ENCODE data around the gene ACAP2.
"Not testable (repeated sequence)": the region's sequence is repeated elsewhere in the genome, so short reads cannot be mapped to it uniquely, and the experiment has no call there.

Gene ACAP2

DNA sequence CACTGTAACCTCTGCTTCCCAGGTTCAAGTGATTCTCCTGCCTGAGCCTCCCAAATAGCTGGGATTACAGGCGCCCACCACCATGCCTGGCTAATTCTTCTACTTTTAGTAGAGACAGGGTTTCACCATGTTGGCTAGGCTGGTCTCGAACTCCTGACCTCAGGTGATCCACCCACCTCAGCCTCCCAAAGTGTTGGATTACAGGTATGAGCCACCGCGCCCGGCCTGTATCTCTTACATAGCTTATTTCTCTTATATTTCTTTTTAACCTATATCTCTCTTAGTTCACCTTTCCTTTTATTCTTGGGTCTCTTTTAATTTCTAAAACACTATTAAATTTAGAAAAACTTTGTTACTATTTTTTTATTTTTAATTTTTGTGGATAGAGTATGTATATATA is 213.9 kb downstream of the ACAP2 start:
- 88 to 100% methylated on average over 4 to 5 of the region's 5 CpGs for WGBS, 2 experiments (ENCODE audit: insufficient coverage in 2 of 2)
- H3K4me1 ChIP-seq (ENCODE audit: control insufficient read depth, insufficient read depth, low read length, poor library complexity, severe bottlenecking); H3K9me3 ChIP-seq (ENCODE audit: control insufficient read depth, low read length); H3K27ac ChIP-seq (ENCODE audit: low read depth, low read length, severe bottlenecking); H3K4me3 ChIP-seq (ENCODE audit: extremely low read depth, insufficient read depth, low read length, poor library complexity, severe bottlenecking): not testable (repeated sequence)
- H3K36me3 ChIP-seq (ENCODE audit: control insufficient read depth, insufficient read depth, low read length) = peaks cover 25% of the 10 kb centered on the region

DNA sequence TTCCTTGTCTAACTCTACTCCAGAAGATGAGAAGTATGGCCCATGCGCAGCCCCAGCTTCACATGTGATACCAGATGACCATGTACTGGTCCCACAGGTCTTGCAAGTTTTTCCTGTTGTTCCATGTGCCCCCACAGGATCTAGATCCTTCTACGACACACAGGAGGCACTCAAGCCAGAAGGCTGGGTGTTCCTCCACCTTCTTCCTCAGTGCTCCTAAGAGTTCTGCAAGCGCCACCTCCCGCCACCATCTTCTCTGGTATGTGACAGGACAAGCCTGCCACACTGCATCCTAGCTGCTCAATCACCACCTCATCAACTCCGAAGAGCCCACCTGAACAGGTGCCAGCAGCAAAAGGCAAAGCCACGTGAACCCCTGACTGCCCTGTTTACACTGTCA is 214.9 kb downstream of the ACAP2 start:
- no peaks in the 10 kb centered on the region for H3K4me1 ChIP-seq (ENCODE audit: control insufficient read depth, insufficient read depth, low read length, poor library complexity, severe bottlenecking)
- H3K4me3 ChIP-seq (ENCODE audit: extremely low read depth, insufficient read depth, low read length, poor library complexity, severe bottlenecking) = no peak overlapping the region
- no peak overlapping the region for H3K27ac ChIP-seq (ENCODE audit: low read depth, low read length, severe bottlenecking)
- peaks cover 25% of the 10 kb centered on the region for H3K36me3 ChIP-seq (ENCODE audit: control insufficient read depth, insufficient read depth, low read length)
- WGBS, 2 experiments (ENCODE audit: insufficient coverage in 2 of 2) = 93 to 95% methylated on average over 6 of the region's 6 CpGs
- H3K9me3 ChIP-seq (ENCODE audit: control insufficient read depth, low read length) = no peaks in the 10 kb centered on the region

DNA sequence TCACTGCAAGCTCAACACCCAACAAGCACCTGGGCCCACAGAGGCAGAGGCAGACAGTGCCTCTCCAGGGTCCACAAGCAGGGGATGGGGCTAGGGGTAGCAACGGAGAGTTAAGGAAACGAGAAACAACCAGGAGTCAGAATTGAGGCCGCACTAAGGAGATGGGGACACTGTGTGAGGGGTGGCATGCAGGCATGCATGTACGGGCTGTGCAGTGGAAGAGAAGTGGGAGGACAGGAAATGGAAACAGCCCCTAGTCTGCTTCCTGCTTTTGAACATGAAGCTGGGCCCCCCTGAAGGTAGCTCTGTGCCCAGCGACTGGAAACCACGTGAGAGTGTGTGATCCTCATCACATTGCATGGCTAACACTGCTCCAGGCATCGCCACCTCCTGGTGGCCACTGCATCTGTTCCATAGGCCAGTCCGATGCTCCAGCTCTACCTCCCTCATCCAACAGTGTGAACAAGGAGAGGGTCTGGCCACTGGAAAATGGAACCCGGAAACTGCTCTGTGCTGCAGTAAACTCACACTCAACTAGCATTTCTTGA is 215.8 kb downstream of the ACAP2 start:
- Histone ChIP-seq H3K4me1 (ENCODE audit: control insufficient read depth, insufficient read depth, low read length, poor library complexity, severe bottlenecking) (no peaks in the 10 kb centered on the region), H3K9me3 (ENCODE audit: control insufficient read depth, low read length) (no peaks in the 10 kb centered on the region), H3K36me3 (ENCODE audit: control insufficient read depth, insufficient read depth, low read length) (peaks cover 29% of the 10 kb centered on the region), H3K27ac (ENCODE audit: low read depth, low read length, severe bottlenecking) (no peak overlapping the region), H3K4me3 (ENCODE audit: extremely low read depth, insufficient read depth, low read length, poor library complexity, severe bottlenecking) (no peak overlapping the region)
- 74 to 88% methylated on average over 8 of the region's 9 CpGs for WGBS, 2 experiments (ENCODE audit: insufficient coverage in 2 of 2)

- H3K27ac ChIP-seq (ENCODE audit: low read depth, low read length, severe bottlenecking) = no peak overlapping the region
- WGBS, 2 experiments (ENCODE audit: insufficient coverage in 2 of 2) = 94 to 97% methylated on average over 5 to 7 of the region's 7 CpGs
- H3K4me1 ChIP-seq (ENCODE audit: control insufficient read depth, insufficient read depth, low read length, poor library complexity, severe bottlenecking) = no peaks in the 10 kb centered on the region
- H3K36me3 ChIP-seq (ENCODE audit: control insufficient read depth, insufficient read depth, low read length) = peaks cover 30% of the 10 kb centered on the region
- H3K9me3 ChIP-seq (ENCODE audit: control insufficient read depth, low read length) = no peaks in the 10 kb centered on the region
- no peak overlapping the region for H3K4me3 ChIP-seq (ENCODE audit: extremely low read depth, insufficient read depth, low read length, poor library complexity, severe bottlenecking)
Observed at GRCh38 chr3:195226445-195226844, 216.4 kb downstream of the ACAP2 start.

GRCh38 chr3:195224980-195225580 is 217.7 kb downstream of the ACAP2 start:
- Histone ChIP-seq H3K36me3 (ENCODE audit: control insufficient read depth, insufficient read depth, low read length) (peaks cover 30% of the 10 kb centered on the region), H3K4me1 (ENCODE audit: control insufficient read depth, insufficient read depth, low read length, poor library complexity, severe bottlenecking) (no peaks in the 10 kb centered on the region)
- WGBS, 2 experiments (ENCODE audit: insufficient coverage in 2 of 2) = 94 to 100% methylated on average over 2 to 3 of the region's 3 CpGs

More at GRCh38 chr3:195224980-195225580, 217.7 kb downstream of the ACAP2 start:
- Histone ChIP-seq H3K27ac (ENCODE audit: low read depth, low read length, severe bottlenecking) (no peak overlapping the region), H3K9me3 (ENCODE audit: control insufficient read depth, low read length) (no peaks in the 10 kb centered on the region), H3K4me3 (ENCODE audit: extremely low read depth, insufficient read depth, low read length, poor library complexity, severe bottlenecking) (no peak overlapping the region)
